Effector memory CD4-positive, alpha-beta T cell (primary cell): ENCODE results near the gene CENPK.

Source experiments
- DNase-seq, 3 donors: peaks; one replicate each; pipeline ENCODE4 v3.0.0-alpha.2; 2020
- H3K27ac ChIP-seq: 2 replicates; pipeline ENCODE4 v1.7.0; 2013; ENCODE audit warnings: mild to moderate bottlenecking, low read length, moderate library complexity; ENCODE audit not compliant: insufficient read depth, poor library complexity, severe bottlenecking
- H3K27me3 ChIP-seq: replicated peaks from 2 replicates; pipeline ENCODE4 v1.7.0; 2013; ENCODE audit warnings: mild to moderate bottlenecking, low read length; ENCODE audit not compliant: insufficient read depth, control insufficient read depth, poor library complexity, severe bottlenecking
- H3K36me3 ChIP-seq: 2 replicates; pipeline ENCODE4 v1.7.0; 2013; ENCODE audit warnings: mild to moderate bottlenecking, low read length, moderate library complexity; ENCODE audit not compliant: control insufficient read depth, insufficient read depth
- H3K4me1 ChIP-seq: 2 replicates; pipeline ENCODE4 v1.7.0; 2013; ENCODE audit warnings: low read length, mild to moderate bottlenecking; ENCODE audit not compliant: control insufficient read depth, insufficient read depth, poor library complexity, severe bottlenecking
- H3K4me3 ChIP-seq: 2 replicates; pipeline ENCODE4 v1.7.0; 2013; ENCODE audit warnings: low read length, low read depth, mild to moderate bottlenecking; ENCODE audit not compliant: insufficient read depth, poor library complexity, severe bottlenecking
- H3K9me3 ChIP-seq: 2 replicates; pipeline ENCODE4 v1.7.0; 2013; ENCODE audit warnings: mild to moderate bottlenecking, low read length, moderate library complexity; ENCODE audit not compliant: control insufficient read depth

Gene CENPK

DNA sequence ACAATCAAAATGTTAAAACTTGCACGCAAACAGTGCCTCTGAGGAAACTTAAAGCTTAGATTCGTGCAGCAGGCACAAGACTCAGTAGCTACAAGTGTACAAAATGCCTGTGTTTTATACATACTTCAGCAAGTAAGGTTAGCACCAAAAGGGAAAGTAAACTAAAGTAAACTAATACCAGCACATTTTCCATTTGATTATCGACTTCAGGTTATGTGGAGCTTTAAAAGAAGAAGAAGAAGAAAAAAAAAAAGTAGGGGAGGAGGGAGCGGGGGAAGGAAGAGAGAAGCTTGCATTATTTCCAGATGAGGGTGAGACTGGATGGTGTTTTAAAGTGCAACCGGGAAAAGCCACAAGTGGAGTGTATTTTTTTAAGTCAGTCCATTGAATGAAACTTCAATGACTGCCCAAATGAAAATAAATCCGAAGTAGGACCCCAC is 80.7 kb downstream of the CENPK start:
- H3K27me3 ChIP-seq: no peaks in the 10 kb centered on the region
- peak overlapping the region; percentile 64 for H3K4me3 ChIP-seq
- H3K27ac ChIP-seq: peak overlapping the region; percentile 66
- H3K9me3 ChIP-seq: no peaks in the 10 kb centered on the region
- peaks cover 8% of the 10 kb centered on the region for H3K4me1 ChIP-seq
- DNase-seq: no peak
- no peaks in the 10 kb centered on the region for H3K36me3 ChIP-seq

- Histone ChIP-seq H3K4me1 (peaks cover 8% of the 10 kb centered on the region), H3K27me3 (no peaks in the 10 kb centered on the region), H3K4me3 (peak within 1 kb of the TSS; percentile 64), H3K36me3 (no peaks in the 10 kb centered on the region), H3K9me3 (no peaks in the 10 kb centered on the region), H3K27ac (peak within 1 kb of the TSS; percentile 66)
- DNase-seq: peak; percentile 44 to 53 (median 45)
Measured at GRCh38 chr5:65481635-65482295, 81.2 kb downstream of the CENPK start, which contains the start of gene ADAMTS6. ADAMTS6 (minus strand) TSS chr5:65481920; CDS start chr5:65473673, 8,247 bp downstream.

GRCh38 chr5:65481171-65481581 is 81.8 kb downstream of the CENPK start:
- H3K27ac ChIP-seq: no peak overlapping the region
- no peak for DNase-seq
- peaks cover 8% of the 10 kb centered on the region for H3K4me1 ChIP-seq
- H3K36me3 ChIP-seq: no peaks in the 10 kb centered on the region
- no peaks in the 10 kb centered on the region for H3K9me3 ChIP-seq
- peak overlapping the region; percentile 64 for H3K4me3 ChIP-seq
- H3K27me3 ChIP-seq: no peaks in the 10 kb centered on the region

- Histone ChIP-seq H3K9me3 (no peaks in the 10 kb centered on the region), H3K27me3 (no peaks in the 10 kb centered on the region), H3K4me1 (peaks cover 8% of the 10 kb centered on the region), H3K4me3 (peak overlapping the region; percentile 39), H3K36me3 (no peaks in the 10 kb centered on the region), H3K27ac (no peak overlapping the region)
- no peak for DNase-seq
Measured at GRCh38 chr5:65480306-65480865, 82.6 kb downstream of the CENPK start.

DNA sequence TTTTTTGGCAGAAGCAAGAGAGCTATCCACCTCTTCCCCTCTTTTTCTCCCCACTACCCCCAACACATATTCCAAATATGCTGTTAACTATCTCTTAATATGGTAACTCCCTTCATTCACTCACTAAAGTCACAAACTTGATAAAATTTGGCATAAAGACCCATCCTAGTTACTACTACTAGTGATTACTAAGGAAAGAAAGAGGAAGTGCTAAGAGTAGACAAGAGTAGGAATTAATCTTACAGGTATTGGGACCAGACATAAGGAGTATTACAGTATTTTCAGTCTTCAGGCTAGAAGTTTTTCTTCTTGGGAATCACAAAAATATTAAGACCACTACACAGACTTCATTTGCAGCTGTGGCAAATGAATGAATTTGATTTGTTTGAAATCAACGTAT is 83.4 kb downstream of the CENPK start:
- no peak overlapping the region for H3K4me3 ChIP-seq
- H3K9me3 ChIP-seq: no peaks in the 10 kb centered on the region
- peaks cover 8% of the 10 kb centered on the region for H3K4me1 ChIP-seq

GRCh38 chr5:65478336-65478735 is 84.6 kb downstream of the CENPK start:
- H3K4me3 ChIP-seq: no peak overlapping the region
- no peaks in the 10 kb centered on the region for H3K36me3 ChIP-seq
- no peaks in the 10 kb centered on the region for H3K9me3 ChIP-seq
- H3K27ac ChIP-seq: no peak overlapping the region
- no peaks in the 10 kb centered on the region for H3K27me3 ChIP-seq
- H3K4me1 ChIP-seq: peaks cover 8% of the 10 kb centered on the region
- DNase-seq: no peak

More for the DNA sequence above, 83.4 kb downstream of the CENPK start:
- Histone ChIP-seq H3K36me3 (no peaks in the 10 kb centered on the region), H3K27ac (no peak overlapping the region), H3K27me3 (no peaks in the 10 kb centered on the region)
- no peak for DNase-seq

DNA sequence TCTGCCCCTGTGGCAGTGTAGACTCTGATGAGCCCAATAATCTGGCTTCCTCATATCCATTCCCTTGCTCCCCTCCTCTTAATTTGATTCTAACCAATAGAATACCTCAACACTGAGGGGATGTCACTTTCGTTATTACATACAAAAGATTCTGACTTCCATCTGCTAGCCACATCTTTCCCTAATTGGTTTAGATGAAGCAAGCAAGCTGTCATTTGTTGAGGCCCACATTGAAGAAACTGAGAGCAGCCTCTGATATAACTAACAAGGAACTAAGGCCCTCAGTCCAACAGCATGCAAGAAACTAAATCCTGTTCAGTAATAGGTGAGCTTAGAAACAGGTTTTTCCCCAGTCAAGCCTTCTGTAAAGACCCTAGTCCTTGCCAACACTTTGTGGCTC is 87.1 kb downstream of the CENPK start:
- no peaks in the 10 kb centered on the region for H3K36me3 ChIP-seq
- no peak overlapping the region for H3K4me3 ChIP-seq
- H3K4me1 ChIP-seq: peaks cover 8% of the 10 kb centered on the region
- no peaks in the 10 kb centered on the region for H3K27me3 ChIP-seq
- no peak overlapping the region for H3K27ac ChIP-seq
- no peaks in the 10 kb centered on the region for H3K9me3 ChIP-seq
- DNase-seq: no peak

GRCh38 chr5:65475336-65475735 is 87.6 kb downstream of the CENPK start:
- Histone ChIP-seq H3K36me3 (no peaks in the 10 kb centered on the region), H3K4me1 (peaks cover 2% of the 10 kb centered on the region), H3K27ac (no peak overlapping the region), H3K9me3 (no peaks in the 10 kb centered on the region), H3K4me3 (no peak overlapping the region), H3K27me3 (no peaks in the 10 kb centered on the region)
- no peak for DNase-seq

DNA sequence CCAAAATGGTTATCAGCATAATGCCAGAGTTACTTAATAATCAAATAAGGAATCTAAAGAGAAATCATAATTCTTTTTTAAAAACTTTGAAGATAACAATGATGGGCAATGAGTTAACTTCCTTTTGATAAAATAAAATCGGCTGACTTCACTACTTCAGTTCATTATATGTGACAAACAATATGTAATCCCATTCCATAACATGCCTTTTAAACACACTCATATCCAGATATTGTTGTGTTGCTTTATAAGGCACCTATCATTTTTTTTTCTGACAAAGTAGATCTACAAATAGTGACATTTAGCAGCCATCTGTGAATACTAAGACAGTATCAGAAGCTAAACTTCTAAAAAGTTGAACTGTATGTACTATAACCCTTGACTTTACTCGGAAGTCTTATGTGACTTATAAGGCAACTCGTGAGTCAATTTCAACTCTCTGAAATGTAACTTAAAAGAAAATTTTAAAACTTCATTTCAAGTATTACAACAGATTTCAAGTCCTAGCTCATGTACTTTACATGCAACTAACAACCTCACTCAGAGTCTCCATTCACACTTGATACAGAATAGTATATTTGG is 88.7 kb downstream of the CENPK start:
- no peak for DNase-seq
- Histone ChIP-seq H3K4me3 (no peak overlapping the region), H3K36me3 (no peaks in the 10 kb centered on the region), H3K27ac (no peak overlapping the region), H3K4me1 (no peaks in the 10 kb centered on the region), H3K27me3 (no peaks in the 10 kb centered on the region), H3K9me3 (no peaks in the 10 kb centered on the region)

DNA sequence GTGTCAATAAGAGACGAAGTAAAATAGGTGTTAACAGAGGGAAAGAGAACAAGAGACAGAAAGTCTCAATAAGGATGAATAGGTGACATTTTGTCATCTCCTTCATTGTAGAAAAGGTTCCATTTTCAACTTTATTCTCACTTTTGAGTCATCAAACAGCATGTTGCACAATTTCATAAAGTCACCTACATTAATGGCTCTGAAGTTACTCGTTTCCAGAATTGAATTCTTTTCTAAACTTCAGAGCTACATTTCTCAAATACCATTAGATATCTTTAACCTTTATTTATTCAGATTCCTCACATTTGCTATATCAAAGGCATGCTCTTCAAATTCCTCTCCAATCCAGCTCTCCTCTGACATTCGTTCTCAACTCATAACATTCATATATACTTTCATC is 94.3 kb downstream of the CENPK start:
- Histone ChIP-seq H3K27me3 (no peaks in the 10 kb centered on the region), H3K27ac (no peak overlapping the region), H3K9me3 (no peaks in the 10 kb centered on the region), H3K4me3 (no peak overlapping the region), H3K36me3 (no peaks in the 10 kb centered on the region), H3K4me1 (no peaks in the 10 kb centered on the region)
- DNase-seq: no peak
